Activated CD4-positive, alpha-beta T cell treated with anti-CD3 and anti-CD28 coated beads for 36 hours (primary cell): ENCODE data around the gene TMEM151A. TPM values are rescaled to one million over a fixed set of nuclear protein-coding genes. Genes with fewer than 3 reads are reported as not detected.
"Not testable (repeated sequence)": the region's sequence is repeated elsewhere in the genome, so short reads cannot be mapped to it uniquely, and the experiment has no call there.

ENCODE experiments used
- ATAC-seq: fragments of 200-7000 bp; cut with Tn5 transposase; one replicate; pipeline ENCODE4 v1.10.0; 2021; ENCODE audit warnings: mild to moderate bottlenecking, moderate library complexity
- CTCF ChIA-PET: fragments of 350-600 bp; sonication (Branson Sonifier 250); formaldehyde crosslinking; loops from one replicate; lab custom pipeline; 2021; ENCODE audit warnings: antibody characterized with exemption; lab: Charles Lee
- POLR2A ChIA-PET: fragments of 350-600 bp; sonication (Branson Sonifier 250); formaldehyde crosslinking; loops from one replicate; lab custom pipeline; 2021; ENCODE audit warnings: antibody characterized with exemption, inconsistent platforms; lab: Charles Lee
- DNase-seq: peaks from one replicate; pipeline ENCODE4 v3.0.0-alpha.2; 2020
- H3K27ac Mint-ChIP-seq: one replicate; pipeline ENCODE4 v1.8.0; 2021; ENCODE audit warnings: mixed read lengths
- H3K27me3 Mint-ChIP-seq: one replicate; pipeline ENCODE4 v1.8.0; 2021; ENCODE audit warnings: mixed read lengths
- H3K36me3 Mint-ChIP-seq: one replicate; pipeline ENCODE4 v1.8.0; 2021; ENCODE audit warnings: low read depth, mixed read lengths
- H3K4me1 Mint-ChIP-seq: one replicate; pipeline ENCODE4 v1.8.0; 2021; ENCODE audit warnings: mixed read lengths
- H3K4me3 Mint-ChIP-seq: one replicate; pipeline ENCODE4 v1.8.0; 2021; ENCODE audit warnings: mild to moderate bottlenecking, moderate library complexity, mixed read lengths
- H3K9me3 Mint-ChIP-seq: one replicate; pipeline ENCODE4 v1.8.0; 2021; ENCODE audit warnings: low read depth, mixed read lengths
- intact Hi-C, 2 experiments: fragments of 100-400 bp; cut with DNase I in 1 of 2; cut with micrococcal nuclease in 1 of 2; formaldehyde crosslinking; loops; one replicate each; pipeline versions ENCODE4 v1.14.2 to v1.15.1; 2022 to 2024; cut with DNase I, micrococcal nuclease
- total RNA-seq, 2 experiments: library from RNA; stranded (reverse); gene quantifications; one replicate each; pipeline ENCODE4 v1.2.3, GENCODE V29; 2021

Gene TMEM151A
- total RNA-seq = not detected

GRCh38 chr11:66291706-66292542 lies at the start of gene TMEM151A:
TMEM151A (plus strand) TSS chr11:66291894; CDS start chr11:66292014, 120 bp downstream.
- Mint-ChIP-seq H3K27ac (no peak within 1 kb of the TSS), H3K27me3 (peaks cover 8% of the 10 kb centered on the region), H3K9me3 (no peaks in the 10 kb centered on the region), H3K36me3 (peaks cover 6% of the 10 kb centered on the region), H3K4me3 (peak within 1 kb of the TSS; percentile 89), H3K4me1 (peaks cover 19% of the 10 kb centered on the region)
- DNase-seq (peak; percentile 58), ATAC-seq (no peak)
- ChIA-PET CTCF (interaction anchor here (0.8 to 4.6 kb wide), 5 partner anchors 9 to 126 kb away, joined by 3 to 23 read pairs (median 6); no protein-coding TSS in a partner anchor), POLR2A (interaction anchor here (0.6 to 1.3 kb wide), 2 partner anchors 21 to 1337 kb away, joined by 3 read pairs; no protein-coding TSS in a partner anchor)
- intact Hi-C loops = no loop called here

GRCh38 chr11:66242095-66242765 lies 49.5 kb upstream of the TMEM151A start:
- POLR2A ChIA-PET = no interaction called here
- H3K36me3 Mint-ChIP-seq = peaks cover 9% of the 10 kb centered on the region
- H3K27ac Mint-ChIP-seq = peak overlapping the region; percentile 55
- no peak overlapping the region for H3K4me3 Mint-ChIP-seq
- CTCF ChIA-PET = interaction anchor here (0.5 to 0.6 kb wide), 4 partner anchors 13 to 463 kb away, joined by 3 to 5 read pairs (median 4); no protein-coding TSS in a partner anchor
- no peaks in the 10 kb centered on the region for H3K27me3 Mint-ChIP-seq
- ATAC-seq (no peak), DNase-seq (no peak)
- no peaks in the 10 kb centered on the region for H3K4me1 Mint-ChIP-seq
- intact Hi-C loops = no loop called here
- H3K9me3 Mint-ChIP-seq = no peaks in the 10 kb centered on the region

GRCh38 chr11:66243782-66244535 lies 47.7 kb upstream of the TMEM151A start:
- peaks cover 9% of the 10 kb centered on the region for H3K36me3 Mint-ChIP-seq
- POLR2A ChIA-PET = no interaction called here
- peak; percentile 23 for ATAC-seq
- DNase-seq = no peak
- no peaks in the 10 kb centered on the region for H3K27me3 Mint-ChIP-seq
- peak overlapping the region; percentile 24 for H3K27ac Mint-ChIP-seq
- H3K4me3 Mint-ChIP-seq = no peak overlapping the region
- CTCF ChIA-PET = interaction anchor here (1.0 kb wide), 1 partner anchor 22 kb away, joined by 4 read pairs; no protein-coding TSS in a partner anchor
- H3K4me1 Mint-ChIP-seq = no peaks in the 10 kb centered on the region
- no peaks in the 10 kb centered on the region for H3K9me3 Mint-ChIP-seq
- intact Hi-C loops = no loop called here

- H3K4me3 Mint-ChIP-seq = no peak overlapping the region
- H3K27ac Mint-ChIP-seq = peak overlapping the region; percentile 38
These were observed 44.4 kb upstream of the TMEM151A start for GRCh38 chr11:66247295-66247694.

GRCh38 chr11:66247801-66248200 lies 43.9 kb upstream of the TMEM151A start:
- H3K27ac Mint-ChIP-seq = peak overlapping the region; percentile 38
- ATAC-seq = no peak
- POLR2A ChIA-PET = no interaction called here
- no peaks in the 10 kb centered on the region for H3K27me3 Mint-ChIP-seq
- intact Hi-C loops = no loop called here
- no peak overlapping the region for H3K4me3 Mint-ChIP-seq
- H3K4me1 Mint-ChIP-seq = peaks cover 2% of the 10 kb centered on the region
- H3K36me3 Mint-ChIP-seq = peaks cover 12% of the 10 kb centered on the region
- no peak for DNase-seq
- CTCF ChIA-PET = interaction anchor here (1.1 kb wide), 1 partner anchor 25 kb away, joined by 3 read pairs; no protein-coding TSS in a partner anchor
- H3K9me3 Mint-ChIP-seq = no peaks in the 10 kb centered on the region

More at GRCh38 chr11:66247295-66247694, 44.4 kb upstream of the TMEM151A start:
- Mint-ChIP-seq H3K27me3 (no peaks in the 10 kb centered on the region), H3K4me1 (peaks cover 2% of the 10 kb centered on the region), H3K9me3 (no peaks in the 10 kb centered on the region), H3K36me3 (peaks cover 12% of the 10 kb centered on the region)
- intact Hi-C loops = no loop called here
- ChIA-PET CTCF (interaction anchor here (0.6 to 1.1 kb wide), 2 partner anchors 25 to 116 kb away, joined by 3 read pairs; no protein-coding TSS in a partner anchor), POLR2A (no interaction called here)
- DNase-seq (no peak), ATAC-seq (no peak)

- intact Hi-C loops = no loop called here
- Mint-ChIP-seq H3K9me3 (no peaks in the 10 kb centered on the region), H3K4me1 (peaks cover 2% of the 10 kb centered on the region), H3K36me3 (peaks cover 10% of the 10 kb centered on the region), H3K27ac (peak overlapping the region; percentile 15), H3K4me3 (no peak overlapping the region), H3K27me3 (no peaks in the 10 kb centered on the region)
- ChIA-PET POLR2A (no interaction called here), CTCF (no interaction called here)
- ATAC-seq (no peak), DNase-seq (no peak)
These were observed 42.8 kb upstream of the TMEM151A start for GRCh38 chr11:66248903-66249302.

GRCh38 chr11:66251809-66252208 lies 39.9 kb upstream of the TMEM151A start:
- CTCF ChIA-PET = interaction anchor here (0.6 kb wide), 1 partner anchor 230 kb away, joined by 3 read pairs; no protein-coding TSS in a partner anchor
- Mint-ChIP-seq H3K9me3 (no peaks in the 10 kb centered on the region), H3K4me1 (peaks cover 14% of the 10 kb centered on the region), H3K27ac (peak overlapping the region; percentile 24), H3K27me3 (no peaks in the 10 kb centered on the region), H3K36me3 (peaks cover 6% of the 10 kb centered on the region), H3K4me3 (no peak overlapping the region)
- POLR2A ChIA-PET = no interaction called here
- intact Hi-C loops = no loop called here
- DNase-seq (no peak), ATAC-seq (no peak)

- ATAC-seq, intact Hi-C loops, H3K9me3 Mint-ChIP-seq, DNase-seq, H3K4me3 Mint-ChIP-seq, POLR2A ChIA-PET, H3K27me3 Mint-ChIP-seq, H3K36me3 Mint-ChIP-seq, H3K27ac Mint-ChIP-seq: not testable (repeated sequence)
- CTCF ChIA-PET = interaction anchor here (0.9 to 1.4 kb wide), 2 partner anchors 26 to 31 kb away, joined by 3 to 4 read pairs; no protein-coding TSS in a partner anchor
- H3K4me1 Mint-ChIP-seq = peaks cover 16% of the 10 kb centered on the region
These were observed 38.6 kb upstream of the TMEM151A start for GRCh38 chr11:66253081-66253480.

GRCh38 chr11:66258473-66258893 lies 33.2 kb upstream of the TMEM151A start:
- H3K9me3 Mint-ChIP-seq = no peaks in the 10 kb centered on the region
- H3K4me3 Mint-ChIP-seq = peak overlapping the region; percentile 95
- ChIA-PET POLR2A (interaction anchor here (0.6 kb wide), 1 partner anchor 847 kb away, joined by 3 read pairs; no protein-coding TSS in a partner anchor), CTCF (interaction anchor here (0.6 to 1.5 kb wide), 4 partner anchors 22 to 300 kb away, joined by 3 to 7 read pairs (median 3); partner anchors contain the start of gene YIF1A)
- H3K36me3 Mint-ChIP-seq = peaks cover 22% of the 10 kb centered on the region
- intact Hi-C loops = no loop called here
- H3K27ac Mint-ChIP-seq = peak overlapping the region; percentile 65
- no peaks in the 10 kb centered on the region for H3K27me3 Mint-ChIP-seq
- ATAC-seq (peak; percentile 0), DNase-seq (no peak)
- peaks cover 32% of the 10 kb centered on the region for H3K4me1 Mint-ChIP-seq

GRCh38 chr11:66259225-66259624 lies 32.5 kb upstream of the TMEM151A start:
- Mint-ChIP-seq H3K27me3 (no peaks in the 10 kb centered on the region), H3K27ac (peak overlapping the region; percentile 65), H3K9me3 (no peaks in the 10 kb centered on the region), H3K36me3 (peaks cover 24% of the 10 kb centered on the region), H3K4me1 (peaks cover 32% of the 10 kb centered on the region), H3K4me3 (peak overlapping the region; percentile 95)
- no peak for ATAC-seq
- ChIA-PET POLR2A (no interaction called here), CTCF (interaction anchor here (0.9 to 1.5 kb wide), 5 partner anchors 18 to 301 kb away, joined by 3 to 7 read pairs (median 3); no protein-coding TSS in a partner anchor)
- intact Hi-C loops = no loop called here
- no peak for DNase-seq
